Upper lobe of left lung (tissue), 6 donors: Measurements from ENCODE around the gene DCAF8. TPM values are rescaled to one million over a fixed set of nuclear protein-coding genes. Genes with fewer than 3 reads are reported as not detected.

Source experiments
- total RNA-seq, 6 donors: library from RNA; depleted of rRNA in 4 of 6; stranded (reverse); fragments of >200 nt in 4 of 6; gene quantifications; one replicate each; pipeline versions ENCODE4 v1.1.0 to v1.2.1, GENCODE V29; 2016 to 2021
- donor health status: DM: no; HTN: no; CAD: no; lungs with moderate emphysema.
- donor health status: DM: no; HTN: yes; CAD: no; lungs with severe emphysema.

The DCAF8 gene
- total RNA-seq, 6 donors from 2014 or later: 108 to 340 (median 155) TPM

Other genes with a start within 250 kb of the DCAF8 start
- 1 to 10 TPM; 2.8 to 6.5 (median 6.0) TPM for gene PIGM, start 230.6 kb downstream of the DCAF8 start, total RNA-seq
- under 1 TPM in 1 of 6 donors, not detected in 5; 0.11 TPM for gene KCNJ10, start 192.4 kb downstream of the DCAF8 start, total RNA-seq
- gene KCNJ9, start 181.0 kb downstream of the DCAF8 start, total RNA-seq: not detected
- 10 to 100 TPM; 13.6 to 43.8 (median 36.9) TPM for gene IGSF8, start 163.9 kb downstream of the DCAF8 start, total RNA-seq
- 10 to 100 TPM in 2 of 6 donors, 1 to 10 TPM in 4; 2.2 to 36.7 (median 3.8) TPM for gene ATP1A2, start 146.8 kb downstream of the DCAF8 start, total RNA-seq
- gene ATP1A4, start 110.9 kb downstream of the DCAF8 start, total RNA-seq: under 1 TPM in 2 of 6 donors, not detected in 4; 0.52 to 0.61 TPM
- under 1 TPM in 2 of 6 donors, not detected in 4; 0.17 to 0.91 TPM for gene CASQ1, start 72.0 kb downstream of the DCAF8 start, total RNA-seq
- gene PEA15, start 57.2 kb downstream of the DCAF8 start, total RNA-seq: 100 to 1,000 TPM in 1 of 6 donors, 10 to 100 TPM in 5; 30.4 to 174 (median 67.9) TPM
- 10 to 100 TPM; 28.3 to 69.1 (median 40.6) TPM for gene PEX19, start 22.6 kb upstream of the DCAF8 start, total RNA-seq
- gene COPA, start 80.7 kb upstream of the DCAF8 start, total RNA-seq: 100 to 1,000 TPM in 5 of 6 donors, 10 to 100 TPM in 1; 99.4 to 165 (median 141) TPM
- 100 to 1,000 TPM in 2 of 6 donors, 10 to 100 TPM in 4; 55.9 to 116 (median 70.8) TPM for gene NCSTN, start 80.8 kb upstream of the DCAF8 start, total RNA-seq
- 1 to 10 TPM in 1 of 6 donors, under 1 TPM in 2, not detected in 3; 0.20 to 1.0 (median 0.33) TPM for gene NHLH1, start 104.5 kb upstream of the DCAF8 start, total RNA-seq
- 1 to 10 TPM; 2.0 to 4.8 (median 2.7) TPM for gene VANGL2, start 138.0 kb upstream of the DCAF8 start, total RNA-seq